GM12878 (cell line): ENCODE data around the gene CTBP1. TPM values are rescaled to one million over a fixed set of nuclear protein-coding genes. Genes with fewer than 3 reads are reported as not detected.

Experiments
- ATAC-seq: fragments of 200-7000 bp; cut with Tn5 transposase; 3 replicates; pipeline ENCODE4 v1.9.1; 2020; ENCODE audit warnings: mild to moderate bottlenecking, moderate library complexity
- BruUV-seq: library from RNA; stranded (reverse); fragments of 400-500 nt; replicated peaks from 2 replicates; lab custom pipeline; 2021; lab: Mats Ljungman, UMichigan
- CTCF ChIA-PET: fragments of 300-600 bp; sonication (Branson Sonifier 250); formaldehyde crosslinking; extraction: SDS; loops from one replicate; lab custom pipeline; 2021; ENCODE audit warnings: inconsistent platforms; lab: Yijun Ruan, JAX
- POLR2A ChIA-PET: fragments of 350-600 bp; formaldehyde crosslinking; extraction: SDS; loops from one replicate; lab custom pipeline; 2021; ENCODE audit warnings: inconsistent platforms; lab: Charles Lee
- RAD21 ChIA-PET: fragments of 300-600 bp; sonication (Branson Sonifier 250); formaldehyde crosslinking; loops from one replicate; lab custom pipeline; 2023; ENCODE audit warnings: antibody characterized with exemption; ENCODE audit not compliant: unreplicated experiment; lab: Charles Lee
- SMC1A ChIA-PET: fragments of 300-600 bp; sonication (Branson Sonifier 250); formaldehyde crosslinking; loops from one replicate; lab custom pipeline; 2023; ENCODE audit not compliant: unreplicated experiment, uncharacterized antibody; lab: Charles Lee
- DNase-seq: peaks from one replicate; pipeline ENCODE4 v3.0.0-alpha.2; 2011; ENCODE audit warnings: low read depth, low spot score
- FAIRE-seq: peaks from 3 replicates; lab custom pipeline; 2011; peaks lifted over from hg19 to GRCh38; lab: Jason Lieb, UNC
- H2AFZ ChIP-seq: 2 replicates; pipeline ENCODE4 v1.6.0; 2011; ENCODE audit warnings: low read depth, low read length, control low read depth; ENCODE audit not compliant: control insufficient read depth
- H3K27ac ChIP-seq: 2 replicates; pipeline ENCODE4 v1.5.1; 2011; ENCODE audit warnings: control low read depth; ENCODE audit not compliant: control insufficient read depth, insufficient read depth
- H3K27me3 ChIP-seq, 2 experiments: replicated peaks in 1 of 2; 2 replicates each; pipeline versions ENCODE4 v1.6.0 to v1.6.1; 2011; ENCODE audit warnings: low read length in 1 of 2; ENCODE audit not compliant: control insufficient read depth in 2 of 2, insufficient read depth in 2 of 2
- H3K36me3 ChIP-seq, 2 experiments: 2 replicates each; pipeline ENCODE4 v1.5.1; 2011; ENCODE audit warnings: low read length in 1 of 2; ENCODE audit not compliant: control insufficient read depth in 2 of 2, insufficient read depth in 2 of 2
- H3K4me1 ChIP-seq: 2 replicates; pipeline ENCODE4 v1.6.1; 2011; ENCODE audit warnings: mild to moderate bottlenecking, low read length, moderate library complexity, mixed read lengths; ENCODE audit not compliant: control insufficient read depth, insufficient read depth
- H3K4me2 ChIP-seq: 2 replicates; pipeline ENCODE4 v1.6.0; 2011; ENCODE audit warnings: control low read depth; ENCODE audit not compliant: control insufficient read depth, insufficient read depth
- H3K4me3 ChIP-seq: fragments of 200-600 bp; sonication (generic); 2 replicates; pipeline ENCODE4 v1.5.1; 2016
- H3K79me2 ChIP-seq: 2 replicates; pipeline ENCODE4 v1.6.0; 2011; ENCODE audit warnings: low read length; ENCODE audit not compliant: control insufficient read depth, insufficient read depth
- H3K9ac ChIP-seq: 2 replicates; pipeline ENCODE4 v1.8.0; 2011; ENCODE audit warnings: low read length, control low read depth, mixed read lengths; ENCODE audit not compliant: control insufficient read depth, insufficient read depth
- H3K9me3 ChIP-seq: replicated peaks from 3 replicates; pipeline ENCODE4 v1.5.1; 2011; ENCODE audit warnings: mild to moderate bottlenecking, low read length; ENCODE audit not compliant: control insufficient read depth, insufficient read depth
- H4K20me1 ChIP-seq: 2 replicates; pipeline ENCODE4 v1.6.0; 2011; ENCODE audit not compliant: control insufficient read depth, insufficient read depth
- CTCF ChIP-seq, 3 experiments: IDR thresholded peaks in 2 of 3; conservative IDR thresholded peaks in 1 of 3; 2 replicates each; pipeline ENCODE4 v1.5.1; 2011; ENCODE audit warnings: low read depth in 3 of 3, low read length in 3 of 3, mild to moderate bottlenecking in 3 of 3, control low read depth in 2 of 3, moderate library complexity in 2 of 3, inconsistent platforms in 1 of 3, mixed read lengths in 1 of 3; ENCODE audit not compliant: control insufficient read depth in 2 of 3, insufficient read depth in 1 of 3; ENCODE audit errors: extremely low read depth in 1 of 3
- E2F8 ChIP-seq: fragments of 450-650 bp; IDR thresholded peaks from 2 replicates; pipeline ENCODE4 v1.6.1; 2018; ENCODE audit warnings: mild to moderate bottlenecking, low read depth, moderate library complexity; ENCODE audit not compliant: partially characterized antibody
- NR2C2 ChIP-seq: IDR thresholded peaks from 2 replicates; pipeline ENCODE4 v1.6.1; 2011; ENCODE audit warnings: borderline replicate concordance, low read depth; ENCODE audit not compliant: control insufficient read depth, insufficient read length
- POLR2A ChIP-seq: IDR thresholded peaks from 2 replicates; pipeline ENCODE4 v1.6.1; 2011; ENCODE audit warnings: low read depth, mild to moderate bottlenecking, low read length
- RB1 ChIP-seq: fragments of 450-650 bp; formaldehyde crosslinking; IDR thresholded peaks from 2 replicates; pipeline ENCODE4 v1.6.1; 2017; ENCODE audit warnings: mild to moderate bottlenecking, borderline replicate concordance
- SMAD5 ChIP-seq: IDR thresholded peaks from 2 replicates; pipeline ENCODE4 v1.6.1; 2016; ENCODE audit warnings: antibody characterized with exemption, low read depth
- WGBS: methylation state at CpG from one replicate; pipeline ENCODE4 v1.1.6; 2016; ENCODE audit warnings: low lambda C conversion rate; ENCODE audit not compliant: insufficient replicate concordance, insufficient coverage; ENCODE audit errors: missing lambda C conversion rate; 5-methylcytosine and 5-hydroxymethylcytosine counted together
- in situ Hi-C: fragments of 300-500 bp; cut with MboI; formaldehyde crosslinking; loops from 9 replicates; pipeline ENCODE4 v1.14.3; 2018; ENCODE audit warnings: mixed read lengths
- intact Hi-C: fragments of 100-400 bp; cut with micrococcal nuclease; formaldehyde crosslinking; loops from one replicate; pipeline ENCODE4 v1.14.2; 2022; ENCODE audit not compliant: unreplicated experiment
- polyA plus RNA-seq, 11 experiments: library from polyadenylated mRNA; depleted of rRNA in 4 of 11; unstranded in 6 of 11; stranded (reverse) in 5 of 11; fragments of >200 nt; fragmentation: Nextera tagmentation in 4 of 11; fragmentation: Illumina TruSeq in 1 of 11; extraction: Ambion mirVana in 4 of 11; extraction: Trizol in 1 of 11; gene quantifications; 1 replicate in 1 of 11; 2 replicates in 10 of 11; pipeline versions ENCODE4 v1.2.1 to v1.2.3, GENCODE V29; 2011 to 2016; ENCODE audit warnings: inconsistent platforms in 2 of 11, missing spikeins in 2 of 11, low read depth in 1 of 11
- total RNA-seq, 4 experiments: library from RNA; depleted of rRNA in 3 of 4; stranded (reverse); fragments of >200 nt in 3 of 4; fragmentation: Illumina TruSeq in 1 of 4; extraction: Trizol in 1 of 4; gene quantifications; 2 replicates each; pipeline versions ENCODE4 v1.2.1 to v1.2.3, GENCODE V29; 2013 to 2021

The CTBP1 gene
- total and polyA plus RNA-seq, 10 of the 15 experiments (the other 5 are each of a cell fraction or from before 2014, with no cell fraction given), result 7.4 to 182 (median 63.1) TPM

GRCh38 chr4:1233641-1234308 is 15.2 kb downstream of the CTBP1 start:
- no peak overlapping the region for H2AFZ ChIP-seq
- no peak overlapping the region for H3K4me3 ChIP-seq
- no peak overlapping the region for H3K4me2 ChIP-seq
- DNase-seq (no peak), ATAC-seq (peak; percentile 29; the same call in 1 of the 3 replicates), FAIRE-seq (no peak)
- BruUV-seq, result no TSS peak
- no peaks in the 10 kb centered on the region for H3K27me3 ChIP-seq
- intact Hi-C loops (no loop called here), in situ Hi-C loops (no loop called here)
- no peak overlapping the region for H3K9ac ChIP-seq
- RAD21 ChIA-PET, result no interaction called here
- SMC1A ChIA-PET, result no interaction called here
- H4K20me1 ChIP-seq, result no peaks in the 10 kb centered on the region
- no peaks in the 10 kb centered on the region for H3K4me1 ChIP-seq
- peaks cover 31 to 39% of the 10 kb centered on the region in 2 experiments for H3K36me3 ChIP-seq
- WGBS, result 91% methylated on average over 29 of the region's 29 CpGs
- no peaks in the 10 kb centered on the region; the same call in 1 of the 2 replicates for H3K79me2 ChIP-seq
- H3K9me3 ChIP-seq, result no peaks in the 10 kb centered on the region
- H3K27ac ChIP-seq, result no peak overlapping the region
- TF ChIP-seq RB1, result no peak
- TF ChIP-seq SMAD5, result no peak
- TF ChIP-seq CTCF (IDR thresholded peaks at IDR 0.05 in 2 of 3, conservative IDR thresholded peaks at IDR 0.05 in 1 of 3; ENCODE audit: control insufficient read depth in 2 of 3, extremely low read depth in 1 of 3, insufficient read depth in 1 of 3, low read depth in 3 of 3, low read length in 3 of 3), result peak in 2 of 3 experiments; percentile 12 to 26; a peak in 2 of 6 replicates
- TF ChIP-seq E2F8, result no peak
- peak; percentile 54 for TF ChIP-seq POLR2A
- TF ChIP-seq NR2C2, result no peak
- POLR2A ChIA-PET, result no interaction called here
- CTCF ChIA-PET, result interaction anchor here (1.1 kb wide), 1 partner anchor 103 kb away, joined by 5 read pairs; no protein-coding TSS in a partner anchor
